ENCODE data around the gene ATG9B. TPM values are rescaled to one million over a fixed set of nuclear protein-coding genes. Genes with fewer than 3 reads are reported as not detected.
A peak's percentile ranks its signal among the peaks of the same experiment; 100 is the strongest.

ATG9B gene
- total and polyA plus RNA-seq, 2 of the 13 experiments (the other 11 are each of a cell fraction or from before 2014, with no cell fraction given), result 0.24 TPM; not detected in 1

DNA sequence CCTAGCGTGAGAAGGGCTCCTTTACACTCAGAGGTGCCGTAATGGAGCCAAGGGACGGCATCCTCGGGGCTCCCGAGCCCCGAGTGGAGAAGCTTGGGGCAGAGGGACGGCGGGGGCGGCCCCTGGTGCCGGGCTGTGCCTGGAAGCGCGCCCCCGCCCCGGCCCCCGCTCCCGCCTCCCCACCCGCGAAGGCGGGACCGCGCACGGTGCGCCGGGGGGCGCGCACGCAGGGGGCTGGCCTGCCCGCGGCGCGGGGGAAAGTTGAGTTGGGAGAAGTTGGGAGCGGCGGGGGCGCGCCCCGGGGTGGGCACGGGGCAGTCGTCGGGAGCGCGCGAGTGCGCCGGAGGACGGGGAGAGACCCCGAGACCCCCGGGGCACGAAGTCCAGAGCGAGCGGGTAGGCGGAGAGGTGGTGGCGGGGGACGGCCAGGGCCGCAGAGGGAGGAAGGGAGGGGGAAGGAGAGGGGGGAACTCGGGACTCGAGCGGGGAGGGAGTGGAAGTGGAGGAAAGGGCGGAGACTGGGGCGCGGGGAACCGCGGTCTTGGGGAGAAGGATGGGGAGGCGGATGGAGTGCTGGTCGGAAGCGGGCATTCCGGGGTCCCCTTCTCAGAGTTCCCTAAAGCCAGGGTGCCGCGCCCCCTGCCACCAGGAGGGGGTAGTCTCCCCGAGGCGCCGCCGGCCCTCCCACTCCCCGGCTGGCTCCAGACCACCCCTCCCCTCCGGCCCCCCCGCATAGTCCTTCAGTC lies 35.2 kb upstream of the ATG9B start, which contains the start of gene SLC4A2 (continued):
- peak; percentile 57; the same call in 1 of the 2 replicates for TF ChIP-seq POLR2G (IDR thresholded peaks at IDR 0.05; ENCODE audit: low read depth, low read length)
- TF ChIP-seq ZNF549 (CRISPR knock-in tag; IDR thresholded peaks at IDR 0.05), result no peak
- no peak for TF ChIP-seq NFKBIZ (CRISPR knock-in tag; IDR thresholded peaks at IDR 0.05)
- TF ChIP-seq SCMH1 (CRISPR knock-in tag; IDR thresholded peaks at IDR 0.05; ENCODE audit: borderline replicate concordance), result no peak
- TF ChIP-seq ZNF569 (CRISPR knock-in tag; IDR thresholded peaks at IDR 0.05; ENCODE audit: borderline replicate concordance), result no peak
- TF ChIP-seq PRMT3 (CRISPR knock-in tag; IDR thresholded peaks at IDR 0.05; ENCODE audit: borderline replicate concordance, low read depth), result no peak
- no peak for TF ChIP-seq JUN (CRISPR knock-in tag; IDR thresholded peaks at IDR 0.05)
- TF ChIP-seq SETDB1 (CRISPR knock-in tag; IDR thresholded peaks at IDR 0.05; ENCODE audit: borderline replicate concordance), result no peak
- no peak for TF ChIP-seq ZNF232 (CRISPR knock-in tag; IDR thresholded peaks at IDR 0.05; ENCODE audit: borderline replicate concordance)
- TF ChIP-seq ZIK1 (CRISPR knock-in tag; IDR thresholded peaks at IDR 0.05; ENCODE audit: borderline replicate concordance, low read depth), result no peak
- TF ChIP-seq ZC3H13 (CRISPR knock-in tag; IDR thresholded peaks at IDR 0.05), result 0 out of 2 replicates have a peak, but pooled peaks have one; percentile 39
- TF ChIP-seq, protein P1, sequence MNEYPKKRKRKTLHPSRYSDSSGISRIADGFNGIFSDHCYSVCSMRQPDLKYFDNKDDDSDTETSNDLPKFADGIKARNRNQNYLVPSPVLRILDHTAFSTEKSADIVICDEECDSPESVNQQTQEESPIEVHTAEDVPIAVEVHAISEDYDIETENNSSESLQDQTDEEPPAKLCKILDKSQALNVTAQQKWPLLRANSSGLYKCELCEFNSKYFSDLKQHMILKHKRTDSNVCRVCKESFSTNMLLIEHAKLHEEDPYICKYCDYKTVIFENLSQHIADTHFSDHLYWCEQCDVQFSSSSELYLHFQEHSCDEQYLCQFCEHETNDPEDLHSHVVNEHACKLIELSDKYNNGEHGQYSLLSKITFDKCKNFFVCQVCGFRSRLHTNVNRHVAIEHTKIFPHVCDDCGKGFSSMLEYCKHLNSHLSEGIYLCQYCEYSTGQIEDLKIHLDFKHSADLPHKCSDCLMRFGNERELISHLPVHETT (CRISPR knock-in tag; conservative IDR thresholded peaks at IDR 0.05), result no peak
- no peak for TF ChIP-seq MEIS1 (CRISPR knock-in tag; IDR thresholded peaks at IDR 0.05; ENCODE audit: borderline replicate concordance)
- TF ChIP-seq RCOR2 (CRISPR knock-in tag; IDR thresholded peaks at IDR 0.05), result no peak
- TF ChIP-seq ZNF709 (CRISPR knock-in tag; IDR thresholded peaks at IDR 0.05), result no peak; the same call in 1 of the 2 replicates
- TF ChIP-seq, protein P2, sequence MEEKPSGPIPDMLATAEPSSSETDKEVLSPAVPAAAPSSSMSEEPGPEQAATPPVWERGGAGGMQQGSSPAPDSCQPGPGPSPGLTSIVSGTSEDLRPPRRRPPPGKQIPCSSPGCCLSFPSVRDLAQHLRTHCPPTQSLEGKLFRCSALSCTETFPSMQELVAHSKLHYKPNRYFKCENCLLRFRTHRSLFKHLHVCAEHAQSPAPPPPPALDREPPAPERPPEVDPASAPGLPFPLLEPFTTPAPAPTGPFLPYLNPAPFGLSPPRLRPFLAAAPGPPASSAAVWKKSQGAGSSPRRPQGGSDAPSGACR (CRISPR knock-in tag; IDR thresholded peaks at IDR 0.05), result no peak
- peak; percentile 26; the same call in 1 of the 2 replicates for TF ChIP-seq SP2 (CRISPR knock-in tag; IDR thresholded peaks at IDR 0.05)
- no peak; the same call in 1 of the 2 replicates for TF ChIP-seq SAP130 (CRISPR knock-in tag; IDR thresholded peaks at IDR 0.05; ENCODE audit: low read depth)
- no peak for TF ChIP-seq SP140L (CRISPR knock-in tag; IDR thresholded peaks at IDR 0.05; ENCODE audit: borderline replicate concordance)
- 0 out of 2 replicates have a peak, but pooled peaks have one; percentile 8 for TF ChIP-seq ZSCAN31 (CRISPR knock-in tag; IDR thresholded peaks at IDR 0.05; ENCODE audit: low read depth)
- TF ChIP-seq ZNF605 (CRISPR knock-in tag; IDR thresholded peaks at IDR 0.05), result peak; percentile 50; the same call in 1 of the 2 replicates
- TF ChIP-seq TCF7L2 (IDR thresholded peaks at IDR 0.05; ENCODE audit: low read depth, low read length), result no peak
- 0 out of 2 replicates have a peak, but pooled peaks have one; percentile 12 for TF ChIP-seq HOXA5 (CRISPR knock-in tag; IDR thresholded peaks at IDR 0.05)
- TF ChIP-seq KDM5B (CRISPR knock-in tag; IDR thresholded peaks at IDR 0.05; ENCODE audit: borderline replicate concordance), result 0 out of 2 replicates have a peak, but pooled peaks have one; percentile 13
- TF ChIP-seq NR1H2 (CRISPR knock-in tag; IDR thresholded peaks at IDR 0.05; ENCODE audit: borderline replicate concordance, low read depth), result no peak
